Stimulated activated CD8-positive, alpha-beta memory T cell treated with anti-CD3 and anti-CD28 coated beads, Interleukin-12 subunit alpha, Interleukin-12 subunit beta, amount 100 ng/mL, for 4 hours (primary cell): ENCODE data around the gene HDGFL3.
"Not testable (repeated sequence)": the region's sequence is repeated elsewhere in the genome, so short reads cannot be mapped to it uniquely, and the experiment has no call there.

Experiments used
- DNase-seq: peaks from one replicate; pipeline ENCODE4 v3.0.0-alpha.2; 2020; ENCODE audit warnings: low read depth

The HDGFL3 gene

DNA sequence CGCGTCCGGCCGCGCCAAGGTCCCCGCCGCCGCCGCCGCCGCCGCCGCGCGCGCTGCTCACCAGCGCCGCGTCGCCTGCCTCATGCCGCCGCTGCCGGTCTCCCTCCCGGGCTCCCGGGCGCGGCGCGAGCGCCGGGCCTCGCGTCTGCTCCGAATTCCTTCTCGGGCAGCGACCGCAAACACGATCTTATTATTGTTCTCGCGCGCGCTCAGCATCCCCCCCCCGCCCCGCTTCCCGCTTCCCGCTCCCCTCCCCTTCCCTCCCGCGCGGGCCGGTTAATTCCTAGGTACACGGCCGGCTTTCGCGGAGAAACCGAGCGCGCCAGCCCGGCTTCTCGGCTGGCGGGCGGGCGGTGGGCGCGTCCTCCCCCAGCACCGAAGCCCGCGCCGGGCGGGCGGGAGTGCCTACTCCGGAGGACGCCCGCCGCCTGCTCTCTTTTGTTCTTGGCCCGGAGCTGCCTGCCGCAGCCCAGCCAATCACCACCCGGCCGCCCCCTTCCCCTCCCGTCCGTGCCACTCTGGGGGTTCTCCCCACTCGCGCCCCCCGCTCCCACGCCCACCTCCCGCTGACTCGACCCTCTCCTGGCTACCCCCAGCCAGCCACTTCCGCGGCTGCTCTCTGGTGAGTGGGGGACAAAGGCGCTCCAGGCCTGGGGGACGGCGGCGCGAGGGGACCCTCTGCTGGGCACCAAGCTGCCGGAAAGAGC lies at the start of gene HDGFL3:
Gene HDGFL3 (minus strand): TSS at position 164 of the 707 bp plus-strand sequence. CDS start 409 bp downstream, outside the sequence.
- peak; percentile 5 for DNase-seq

DNA sequence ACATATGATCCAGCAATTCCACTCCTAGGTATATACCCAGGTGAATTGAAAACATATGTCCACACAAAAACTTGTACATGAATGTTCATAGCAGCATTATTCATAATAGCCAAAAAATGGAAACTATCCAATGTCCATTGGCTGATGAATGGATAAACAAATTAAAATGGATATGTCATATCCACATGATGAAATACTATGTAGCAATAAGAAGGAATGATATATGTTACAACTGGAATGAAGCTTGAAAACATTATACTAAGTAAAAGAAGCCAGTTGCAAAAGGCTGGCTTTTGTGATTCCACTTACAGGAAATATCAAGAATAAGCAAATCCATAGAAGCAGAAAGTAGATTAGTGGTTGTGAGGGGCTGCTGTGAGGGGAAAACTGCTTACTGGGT lies 43.2 kb upstream of the HDGFL3 start:
- DNase-seq, result no peak

DNA sequence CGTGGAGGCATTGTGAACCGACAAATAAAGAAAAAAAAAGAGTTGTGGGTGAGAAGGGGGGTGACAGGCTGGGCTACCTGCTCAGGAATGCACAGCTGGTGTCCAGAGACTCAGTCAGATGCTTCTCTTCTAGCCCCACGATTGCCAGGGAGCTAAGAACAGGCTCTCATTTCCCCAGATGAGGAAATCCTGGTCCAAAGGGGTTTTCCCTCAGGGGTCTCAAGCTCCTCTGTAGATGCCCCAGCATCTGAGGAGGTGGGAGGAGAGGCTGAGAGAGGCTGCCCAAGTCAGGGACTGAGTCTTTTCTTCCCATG lies 41.4 kb upstream of the HDGFL3 start:
- DNase-seq, result no peak

DNA sequence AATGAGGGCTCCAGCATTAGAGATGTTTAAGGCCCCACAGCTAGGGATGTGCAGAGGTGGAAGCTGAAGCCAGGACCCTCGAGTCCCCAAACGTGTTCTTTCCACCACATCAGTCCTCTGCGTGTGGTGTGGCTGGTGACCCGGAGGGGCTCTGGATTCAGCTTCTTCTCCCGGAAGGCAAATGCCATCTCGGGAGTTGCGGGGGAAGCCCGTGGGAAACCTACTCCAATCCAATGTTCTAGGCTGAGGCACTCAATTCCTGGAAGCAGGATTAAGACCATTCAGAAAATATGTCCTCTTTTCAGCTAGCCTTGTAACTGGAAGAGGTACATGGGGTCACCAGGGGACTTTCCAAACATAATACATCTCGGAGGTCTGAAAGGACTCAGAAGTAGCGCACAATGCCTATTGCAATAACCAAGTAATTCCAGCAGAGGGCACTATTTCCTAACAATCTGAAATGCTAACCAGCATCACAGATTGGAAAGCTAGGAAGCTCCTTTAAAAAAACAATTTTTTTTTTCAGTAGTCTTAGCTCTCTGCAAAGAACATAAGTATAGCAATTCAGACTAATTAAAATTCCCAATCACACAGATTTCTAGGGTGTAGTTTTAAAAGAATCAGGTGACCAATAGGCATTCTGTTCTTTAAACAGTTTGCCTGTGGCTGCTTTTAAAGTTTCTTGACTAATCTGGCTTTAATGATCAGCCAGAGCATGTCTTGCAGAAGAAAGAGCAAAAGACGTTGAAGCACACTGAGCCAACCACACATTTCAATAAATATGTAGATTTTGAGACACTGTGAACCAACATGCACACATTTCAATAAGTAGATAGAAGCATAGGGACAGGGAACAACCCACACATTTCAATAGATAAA lies 40.8 kb upstream of the HDGFL3 start:
- DNase-seq, result no peak

DNA sequence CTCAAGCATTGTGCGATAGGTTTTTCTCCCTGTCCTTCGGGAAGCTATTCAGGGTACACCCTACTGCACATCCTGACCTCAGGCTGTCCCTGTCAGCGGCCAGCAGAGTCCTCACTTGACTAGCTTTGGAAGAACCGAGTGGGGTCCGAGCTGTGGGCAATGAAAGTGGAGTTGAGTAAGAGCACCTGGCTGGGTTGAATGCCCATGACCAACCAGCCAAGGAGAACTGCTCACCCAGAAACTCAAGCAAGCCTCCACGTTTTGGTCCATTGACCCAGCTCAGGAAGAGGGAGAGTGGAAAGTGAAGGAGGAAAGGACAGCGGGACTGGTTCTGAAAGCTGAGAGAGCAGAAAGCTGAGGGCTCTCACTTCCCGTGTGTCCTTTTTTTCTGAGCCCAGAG lies 36.0 kb upstream of the HDGFL3 start:
- no peak for DNase-seq

DNA sequence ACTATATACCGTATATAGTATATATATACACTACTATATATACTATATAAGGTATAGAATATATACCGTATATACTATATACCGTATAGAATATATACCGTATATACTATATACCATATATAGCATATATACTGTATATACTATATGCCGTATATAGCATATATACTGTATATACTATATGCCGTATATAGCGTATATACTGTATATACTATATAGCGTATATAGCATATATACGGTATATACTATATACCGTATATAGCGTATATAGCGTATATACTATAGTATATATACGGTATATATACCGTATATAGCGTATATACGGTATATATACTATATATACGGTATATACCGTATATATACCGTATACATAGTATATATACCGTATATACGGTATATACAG lies 22.6 kb upstream of the HDGFL3 start:
- DNase-seq, result no peak

DNA sequence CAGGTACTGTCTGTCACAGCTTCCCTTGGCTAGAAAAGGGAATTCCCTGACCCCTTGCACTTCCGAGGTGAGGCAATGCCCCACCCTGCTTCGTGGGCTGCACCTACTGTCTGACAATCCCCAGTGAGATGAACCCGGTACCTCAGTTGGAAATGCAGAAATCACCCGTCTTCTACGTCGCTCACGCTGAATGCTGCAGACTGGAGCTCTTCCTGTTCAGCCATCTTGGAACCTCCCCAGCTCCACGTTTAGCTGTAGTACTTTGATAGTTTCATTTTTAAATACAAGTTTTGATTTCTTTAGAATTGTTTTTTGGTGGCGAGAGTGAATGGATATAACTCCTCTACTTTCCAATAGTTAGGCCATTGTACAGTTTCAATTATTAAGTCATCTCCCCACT lies 17.8 kb upstream of the HDGFL3 start:
- no peak for DNase-seq

DNA sequence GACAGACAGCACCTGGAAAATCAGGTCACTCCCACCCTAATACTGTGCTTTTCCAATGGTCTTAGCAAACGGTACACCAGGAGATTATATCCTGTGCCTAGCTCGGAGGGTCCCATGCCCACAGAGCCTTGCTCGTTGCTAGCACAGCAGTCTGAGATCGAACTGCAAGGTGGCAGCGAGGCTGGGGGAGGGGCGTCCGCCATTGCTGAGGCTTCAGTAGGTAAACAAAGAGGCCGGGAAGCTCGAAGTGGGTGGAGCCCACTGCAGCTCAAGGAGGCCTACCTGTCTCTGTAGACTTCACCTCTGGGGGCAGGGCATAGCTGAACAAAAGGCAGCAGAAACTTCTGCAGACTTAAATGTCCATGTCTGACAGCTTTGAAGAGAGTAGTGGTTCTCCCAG lies 14.2 kb upstream of the HDGFL3 start:
- not testable (repeated sequence) for DNase-seq

DNA sequence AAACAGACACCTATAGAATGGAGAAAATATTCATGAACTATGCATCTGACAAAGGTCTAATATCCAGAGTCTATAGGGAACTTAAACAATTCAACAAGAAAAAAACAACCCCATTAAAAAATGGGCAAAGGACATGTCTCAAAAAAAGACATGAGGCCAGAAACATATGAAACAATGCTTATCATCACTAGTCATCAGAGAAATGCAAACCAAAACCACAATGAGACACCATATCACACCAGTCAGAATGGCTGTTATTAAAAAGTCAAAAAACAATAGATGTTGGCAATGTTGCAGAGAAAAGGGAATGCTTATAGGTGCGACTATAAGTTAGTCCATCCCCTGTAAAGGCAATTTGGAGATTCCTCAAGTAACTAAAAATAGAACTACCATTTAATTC lies 11.4 kb upstream of the HDGFL3 start:
- DNase-seq, result no peak

DNA sequence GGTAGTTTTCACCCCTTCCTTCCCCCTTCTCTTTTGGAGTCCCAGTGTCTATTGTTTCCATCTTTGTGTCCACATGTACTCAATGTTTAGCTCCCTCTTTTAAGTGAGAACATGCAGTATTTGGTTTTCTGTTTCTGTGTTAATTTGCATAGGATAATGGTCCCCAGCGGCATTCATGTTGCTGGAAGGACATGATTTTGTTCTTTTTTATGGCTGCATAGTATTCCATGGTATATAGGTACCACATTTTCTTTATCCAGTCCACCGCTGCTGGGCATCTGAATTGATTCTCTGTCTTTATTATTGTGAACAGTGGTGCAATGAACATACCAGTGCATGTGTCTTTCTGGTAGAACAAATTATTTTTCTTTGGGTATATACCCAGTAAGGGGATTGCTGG lies 7.7 kb upstream of the HDGFL3 start:
- DNase-seq, result no peak

DNA sequence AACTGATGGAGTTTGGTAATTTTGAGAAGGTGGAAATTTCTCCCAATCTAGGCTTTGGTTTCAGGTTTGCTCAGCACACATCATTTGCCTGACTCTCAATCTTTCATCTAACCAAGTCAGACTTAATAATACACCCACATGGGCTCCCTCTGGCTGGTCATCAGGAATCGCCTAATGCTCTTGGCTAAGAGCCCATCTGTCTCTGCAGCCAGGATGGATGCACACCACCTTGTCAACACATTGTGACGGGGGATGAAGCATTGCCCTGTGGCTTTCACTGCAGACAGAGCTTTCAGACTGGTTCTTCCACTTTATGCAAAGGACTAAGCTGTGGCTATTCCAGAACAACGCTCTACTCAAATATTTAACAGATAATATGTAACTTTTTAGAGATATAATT lies 3.0 kb upstream of the HDGFL3 start:
- no peak for DNase-seq

DNA sequence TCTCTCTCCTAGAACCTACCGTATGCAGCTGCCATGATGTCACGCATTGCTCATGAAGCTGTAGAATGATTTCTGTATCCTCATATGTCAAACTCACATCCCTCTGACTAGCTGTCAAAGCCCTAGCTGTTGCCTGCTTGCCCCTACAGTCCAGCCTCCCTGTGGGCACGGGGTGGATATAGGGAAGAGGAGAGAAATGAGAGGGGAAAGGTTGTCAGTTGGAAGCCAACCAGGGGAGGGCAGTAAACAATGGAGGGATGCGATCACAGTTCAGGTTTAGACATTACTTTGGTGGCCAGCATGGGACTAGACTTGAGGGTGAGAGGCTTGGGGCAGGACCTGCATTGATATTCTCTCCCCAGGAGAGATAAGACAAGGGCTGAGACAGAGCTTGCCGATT lies 1.7 kb upstream of the HDGFL3 start:
- DNase-seq, result no peak

DNA sequence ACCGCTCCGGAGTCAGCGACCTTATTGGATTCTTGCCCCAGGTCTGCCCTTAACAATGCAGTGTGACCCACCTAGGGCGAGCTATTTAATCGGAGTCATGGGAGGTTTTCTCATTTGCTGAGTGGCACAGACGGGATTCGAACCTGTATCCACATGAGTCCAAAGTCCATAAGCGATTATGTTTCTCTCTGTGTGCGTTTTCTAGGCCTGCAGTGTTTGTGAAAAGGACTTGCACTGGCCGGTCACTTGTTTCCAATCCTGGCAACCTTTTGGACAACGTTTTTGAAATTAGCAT lies 691 bp upstream of the HDGFL3 start:
- no peak for DNase-seq

DNA sequence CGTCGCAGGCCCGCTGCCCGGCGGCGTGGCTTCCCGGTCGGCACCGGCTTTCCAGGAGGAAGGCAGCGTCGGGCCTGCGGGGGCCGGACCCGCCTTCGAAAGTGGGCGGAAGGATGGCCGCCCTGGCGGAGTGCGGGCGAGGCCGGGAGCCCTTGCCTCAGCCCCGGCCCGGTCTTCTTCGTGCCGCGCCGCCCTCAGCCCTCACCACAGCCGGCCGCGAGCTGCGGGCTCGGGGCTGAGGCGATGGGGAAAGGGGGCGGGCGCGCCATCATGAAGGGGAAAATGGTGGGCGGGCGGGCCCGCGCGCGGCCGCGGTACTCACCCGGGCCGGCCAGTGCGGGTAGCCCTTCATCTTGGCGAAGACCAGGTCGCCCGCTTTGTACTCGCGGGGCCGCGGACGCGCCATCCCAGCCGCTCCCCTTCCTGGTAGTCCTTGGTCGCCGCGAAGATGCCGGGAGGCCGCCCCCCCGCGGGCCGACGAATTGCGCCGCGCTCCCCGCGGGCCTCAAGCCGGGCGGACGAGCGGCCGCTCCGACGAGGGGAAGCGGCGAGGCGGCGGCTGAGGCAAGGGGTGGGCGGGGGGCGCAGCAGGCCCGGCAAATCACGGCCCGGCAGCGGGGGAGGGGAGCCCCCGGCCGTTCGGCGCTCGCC lies 489 bp downstream of the HDGFL3 start:
- peak; percentile 0 for DNase-seq

DNA sequence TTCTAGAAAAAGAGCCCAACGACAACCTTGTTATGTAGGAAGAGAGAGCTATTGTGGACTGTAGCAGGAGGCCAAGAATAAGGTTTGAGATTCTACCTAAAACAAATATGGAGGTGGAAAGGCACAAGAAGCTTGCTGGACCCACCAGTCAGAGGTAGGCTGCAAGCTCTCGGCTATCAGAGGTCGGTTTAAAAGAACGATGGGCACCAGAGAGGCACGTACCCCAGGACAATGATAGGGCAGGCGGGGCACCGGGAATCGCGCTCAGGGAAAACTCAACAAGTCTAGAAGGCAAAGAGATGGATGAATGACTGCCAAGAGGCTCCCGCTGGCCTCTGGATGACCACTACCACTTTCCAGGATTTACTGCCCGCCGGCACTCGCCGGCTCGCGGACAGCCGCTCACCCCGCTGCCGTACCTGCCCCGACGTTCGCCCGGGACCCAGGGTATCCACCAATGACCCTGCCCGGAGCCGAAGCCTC lies 1.1 kb downstream of the HDGFL3 start:
- DNase-seq, result no peak

DNA sequence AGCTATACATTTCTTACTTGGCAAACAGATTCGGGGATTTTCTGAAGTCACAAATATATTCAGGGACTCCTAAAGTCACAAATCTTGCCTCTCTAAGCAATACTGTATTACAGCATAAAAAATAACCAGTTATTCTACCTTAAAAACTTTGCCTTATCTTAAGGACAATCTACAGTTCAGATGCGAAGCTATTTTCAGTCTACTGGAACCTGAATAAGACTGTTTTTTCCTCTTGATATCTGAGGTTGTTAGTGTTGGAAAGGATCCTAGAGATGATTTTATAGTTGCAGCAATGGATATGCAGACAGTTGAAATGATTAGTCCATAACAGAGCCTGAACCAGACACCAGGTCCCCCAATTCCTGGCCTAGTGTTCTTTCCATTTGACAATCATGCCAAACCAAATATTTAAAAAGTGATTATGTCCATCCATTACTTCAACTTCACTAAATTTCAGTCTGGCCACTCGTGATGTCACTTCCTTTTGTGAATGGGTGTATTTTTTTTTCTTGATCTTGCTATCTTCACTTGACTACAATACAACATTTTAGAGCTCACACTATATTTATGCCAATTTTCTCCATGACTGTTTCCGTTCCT lies 1.8 kb downstream of the HDGFL3 start:
- DNase-seq, result no peak

DNA sequence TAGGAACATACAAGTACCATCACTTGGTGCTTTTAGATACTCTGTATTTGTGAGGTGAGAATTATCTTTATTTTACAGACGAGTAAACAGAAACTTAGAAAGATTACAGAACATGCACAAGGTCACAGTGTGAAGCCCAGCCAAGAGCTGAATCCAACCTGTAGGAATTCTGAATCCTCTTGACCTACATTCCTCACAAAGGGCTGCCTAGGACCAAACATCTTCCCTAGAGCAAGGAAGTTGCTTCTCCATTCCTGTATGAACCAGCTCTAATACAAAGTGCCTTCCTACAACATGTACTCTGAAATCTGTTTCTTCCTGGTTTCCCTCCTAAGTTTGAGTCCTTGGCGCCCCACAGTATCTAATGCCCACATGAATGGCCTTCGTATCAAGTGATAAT lies 2.9 kb downstream of the HDGFL3 start:
- DNase-seq, result no peak

DNA sequence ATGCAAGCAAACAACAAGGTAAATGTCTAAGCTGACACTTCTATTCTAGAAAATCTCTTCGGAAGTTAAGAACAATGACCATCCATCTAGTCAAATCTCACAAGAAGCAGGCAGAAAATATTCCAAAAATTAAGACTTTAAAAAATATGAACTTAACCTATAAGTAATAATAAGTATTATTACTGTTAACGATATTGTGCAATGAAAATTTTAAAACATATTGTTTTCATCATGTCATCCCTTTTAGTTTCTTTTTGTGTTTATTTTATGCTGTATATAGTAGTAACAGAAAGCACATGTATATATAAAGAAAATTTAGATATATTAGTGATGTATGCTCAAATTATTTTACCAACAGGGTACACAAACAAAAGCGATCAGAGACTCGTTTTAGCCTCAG lies 4.1 kb downstream of the HDGFL3 start:
- DNase-seq, result no peak

DNA sequence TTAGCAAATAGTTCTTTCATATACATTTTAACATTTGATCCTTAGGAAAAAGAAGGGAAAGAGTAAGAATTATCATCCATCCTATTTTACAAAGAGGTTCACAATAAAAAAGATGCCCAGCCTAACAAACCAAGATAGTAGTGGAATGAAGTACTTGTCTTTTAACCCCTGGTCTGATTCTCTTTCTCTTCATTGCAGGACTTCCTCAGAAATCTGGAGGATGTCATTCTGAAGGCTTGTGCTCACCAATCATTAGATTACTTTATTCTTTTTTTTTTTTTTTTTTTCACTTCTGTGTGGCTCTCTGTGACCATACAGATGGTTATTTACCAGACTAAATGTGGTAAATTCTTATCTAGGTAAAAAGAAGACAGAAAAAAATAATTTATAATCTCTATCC lies 7.0 kb downstream of the HDGFL3 start:
- no peak for DNase-seq

DNA sequence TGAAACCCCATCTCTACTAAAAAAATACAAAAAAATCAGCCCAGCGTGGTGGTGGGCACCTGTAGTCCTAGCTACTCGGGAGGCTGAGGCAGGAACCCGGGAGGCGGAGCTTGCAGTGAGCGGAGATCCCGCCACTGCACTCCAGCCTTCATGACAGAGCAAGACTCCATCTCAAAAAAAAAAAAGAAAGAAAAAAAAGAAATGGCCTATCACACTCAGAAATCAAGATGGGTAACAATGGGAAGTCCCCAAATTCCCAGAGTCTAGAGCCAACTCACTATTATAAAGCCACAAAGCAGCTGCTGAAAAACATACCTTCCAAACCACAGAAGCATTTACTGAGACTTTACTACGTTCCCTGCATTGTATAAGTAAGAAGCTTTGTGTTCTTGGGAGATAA lies 7.5 kb downstream of the HDGFL3 start:
- no peak for DNase-seq

DNA sequence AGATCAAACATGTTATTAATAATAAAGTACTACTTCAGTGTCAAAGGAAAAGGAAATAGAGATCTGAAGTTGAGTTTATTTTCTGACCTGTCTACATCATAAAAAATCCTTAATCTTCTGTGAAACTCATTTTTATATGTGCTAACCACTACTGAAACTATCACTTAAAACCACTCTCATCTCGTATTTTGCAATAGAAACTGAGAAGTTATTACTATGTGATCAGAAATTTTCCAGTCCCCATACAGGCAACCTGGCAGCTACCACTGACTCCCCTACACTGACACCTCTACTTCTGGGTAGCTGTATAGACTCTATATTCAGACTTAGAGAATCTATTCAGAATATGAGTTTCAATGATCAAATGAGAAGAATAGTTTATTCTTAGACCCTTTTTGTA lies 8.3 kb downstream of the HDGFL3 start:
- DNase-seq, result no peak

DNA sequence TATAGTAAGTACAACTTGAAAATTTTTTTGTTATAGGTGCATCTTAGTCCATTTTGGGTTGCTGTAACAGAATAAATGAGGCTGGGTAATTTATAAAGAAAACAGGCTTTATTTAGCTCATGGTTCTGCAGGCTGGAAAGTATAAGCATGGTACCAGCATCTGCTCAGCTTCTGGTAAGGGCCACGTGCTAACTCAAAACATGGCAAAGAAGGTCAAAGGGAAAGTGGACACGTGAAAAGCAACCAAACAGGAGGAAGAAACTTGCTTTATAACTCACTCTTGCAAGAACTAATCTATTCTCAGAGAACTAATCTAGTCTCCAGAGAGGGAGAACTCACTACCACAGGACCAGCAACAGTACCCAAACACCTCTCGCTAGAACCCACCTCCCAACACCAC lies 9.1 kb downstream of the HDGFL3 start:
- DNase-seq, result no peak

DNA sequence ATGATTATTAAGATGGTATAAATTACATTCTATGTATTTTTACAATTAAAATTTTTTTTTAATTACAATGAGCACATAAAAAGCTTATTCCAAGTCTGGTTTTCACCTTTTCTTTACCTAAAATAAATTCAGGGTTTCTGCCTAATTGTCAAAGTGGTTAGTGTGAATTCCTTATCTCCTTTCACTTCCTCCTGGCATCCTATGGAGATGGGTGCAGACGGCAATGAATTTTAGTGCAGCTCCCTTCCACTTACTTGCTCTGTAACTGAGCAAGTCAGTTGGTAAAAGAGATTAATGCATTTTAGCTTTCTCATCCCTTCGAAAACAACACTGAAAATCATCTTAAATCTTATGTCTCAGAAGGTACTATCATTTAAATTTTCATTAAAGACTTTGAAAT lies 13.1 kb downstream of the HDGFL3 start:
- DNase-seq, result no peak
